NT2/D1 (cell line): Measurements from ENCODE around the gene KCNH1.

Source experiments
- YY1 ChIP-seq: IDR thresholded peaks from 2 replicates; pipeline ENCODE4 v1.6.1; 2011; ENCODE audit not compliant: insufficient read length, insufficient read depth
- ZNF274 ChIP-seq: IDR thresholded peaks from 2 replicates; pipeline ENCODE4 v1.6.1; 2011; ENCODE audit warnings: mild to moderate bottlenecking, low read depth, low read length

DNA sequence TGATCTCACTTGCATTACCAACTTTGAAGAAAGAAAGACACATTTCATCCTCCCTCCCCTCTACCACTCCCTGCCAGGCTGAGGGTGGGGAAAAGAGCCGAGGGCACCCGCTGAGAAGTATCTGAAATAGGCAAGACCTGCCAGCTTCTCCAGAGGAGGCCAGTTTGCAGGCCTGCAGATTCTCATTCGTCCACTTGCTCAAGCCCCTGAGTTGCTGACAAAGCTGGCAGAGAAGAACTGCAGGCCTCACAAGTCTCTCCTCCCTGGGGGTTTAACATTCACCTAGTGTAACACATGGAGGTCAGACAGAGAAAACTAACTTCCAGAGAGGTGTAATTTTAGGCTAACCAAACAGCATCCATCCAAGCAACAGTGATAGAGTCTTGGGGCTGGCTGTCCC, 428.9 kb downstream of the KCNH1 start:
- no peak for TF ChIP-seq YY1
- TF ChIP-seq ZNF274: no peak
